ENCODE data around the gene SNF8. TPM values are rescaled to one million over a fixed set of nuclear protein-coding genes. Genes with fewer than 3 reads are reported as not detected.

The SNF8 gene
- total RNA-seq, 1 donor from 2014 or later: 153 TPM

- Mint-ChIP-seq H3K9me3 (no peaks in the 10 kb centered on the region), H3K4me1 (no peaks in the 10 kb centered on the region), H3K27ac (ENCODE audit: unreplicated experiment) (no peak overlapping the region), H3K27me3 (ENCODE audit: low read depth) (no peaks in the 10 kb centered on the region), H3K36me3 (ENCODE audit: low read depth) (no peaks in the 10 kb centered on the region), H3K4me3 (no peak overlapping the region)
- no peak for TF ChIP-seq CTCF (conservative IDR thresholded peaks at IDR 0.05)
- no peak for DNase-seq (ENCODE audit: low read depth, low spot score)
Observed at GRCh38 chr17:48883171-48883570, 61.5 kb downstream of the SNF8 start.

- no peak overlapping the region for H3K27ac Mint-ChIP-seq (ENCODE audit: unreplicated experiment)
- no peak for DNase-seq (ENCODE audit: low read depth, low spot score)
- TF ChIP-seq CTCF (conservative IDR thresholded peaks at IDR 0.05): no peak
- no peaks in the 10 kb centered on the region for H3K36me3 Mint-ChIP-seq (ENCODE audit: low read depth)
- H3K27me3 Mint-ChIP-seq (ENCODE audit: low read depth): peaks cover 3% of the 10 kb centered on the region
- no peak overlapping the region for H3K4me3 Mint-ChIP-seq
- H3K9me3 Mint-ChIP-seq: no peaks in the 10 kb centered on the region
- H3K4me1 Mint-ChIP-seq: no peaks in the 10 kb centered on the region
Observed at GRCh38 chr17:48882272-48882671, 62.4 kb downstream of the SNF8 start.

Other genes with a start within 250 kb of the SNF8 start
- not detected in 2 replicates for gene PRAC1, start 222.3 kb downstream of the SNF8 start, total RNA-seq
- gene PRAC2, start 221.7 kb downstream of the SNF8 start, total RNA-seq: not detected in 2 replicates
- gene HOXB13, start 216.1 kb downstream of the SNF8 start, total RNA-seq: not detected in 2 replicates
- gene TTLL6, start 127.6 kb downstream of the SNF8 start, total RNA-seq: 0.65 and 0.68 TPM in 2 replicates
- gene CALCOCO2, start 113.8 kb downstream of the SNF8 start, total RNA-seq: 35.4 and 35.7 TPM in 2 replicates
- 84.7 and 87.5 TPM in 2 replicates for gene ATP5MC1, start 52.1 kb downstream of the SNF8 start, total RNA-seq
- 55.8 and 56.8 TPM in 2 replicates for gene UBE2Z, start 36.4 kb downstream of the SNF8 start, total RNA-seq
- not detected in 2 replicates for gene GIP, start 23.8 kb upstream of the SNF8 start, total RNA-seq
- 536 and 543 TPM in 2 replicates for gene IGF2BP1, start 52.5 kb upstream of the SNF8 start, total RNA-seq
- 0.02 TPM in 1 of 2 replicates, not detected in the other for gene B4GALNT2, start 187.9 kb upstream of the SNF8 start, total RNA-seq